HG02884 (cell line): ENCODE results near the gene CDH3.

ENCODE experiments used
- ATAC-seq: cut with Tn5 transposase; IDR thresholded peaks from one replicate; pipeline ENCODE4 v1.9.1; 2021; ENCODE audit warnings: mild to moderate bottlenecking, moderate library complexity; ENCODE audit not compliant: unreplicated experiment

The CDH3 gene

DNA sequence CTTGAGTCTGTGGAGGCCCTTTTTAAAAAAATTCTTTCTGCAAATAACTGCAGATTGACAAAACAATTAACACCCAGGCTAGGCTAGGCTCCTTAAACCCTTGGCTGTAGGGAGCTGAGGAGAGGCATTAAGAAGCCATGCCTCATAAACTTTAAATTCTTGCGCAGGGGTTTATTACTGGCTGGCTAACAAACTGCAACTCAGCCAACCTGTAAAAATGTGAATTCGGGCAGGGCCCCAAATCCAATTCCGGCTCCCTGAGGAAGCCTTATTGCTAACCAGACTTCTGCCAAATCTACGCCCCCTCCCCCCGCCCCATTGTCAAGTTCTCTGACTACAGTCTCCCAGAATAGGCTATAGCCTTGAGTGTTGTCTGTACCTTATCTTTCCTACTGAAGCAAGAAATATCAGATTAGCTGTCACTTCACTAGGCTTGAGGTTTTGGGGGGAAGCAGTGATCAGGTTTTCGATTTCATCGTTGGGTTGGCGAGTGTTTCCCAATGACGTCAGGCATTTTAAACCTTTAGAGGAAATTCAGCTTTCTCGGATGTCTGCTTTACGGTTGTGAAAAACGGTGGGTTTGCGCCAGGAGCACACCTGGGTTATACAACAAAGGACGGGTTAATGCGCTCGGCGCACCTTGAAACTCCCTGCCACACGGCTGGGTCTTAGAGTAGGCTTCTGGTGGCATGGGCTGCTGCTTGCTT lies 2.0 kb downstream of the CDH3 start:
- ATAC-seq = no peak

- no peak for ATAC-seq
Observed at GRCh38 chr16:68651136-68651535, 6.0 kb downstream of the CDH3 start.

DNA sequence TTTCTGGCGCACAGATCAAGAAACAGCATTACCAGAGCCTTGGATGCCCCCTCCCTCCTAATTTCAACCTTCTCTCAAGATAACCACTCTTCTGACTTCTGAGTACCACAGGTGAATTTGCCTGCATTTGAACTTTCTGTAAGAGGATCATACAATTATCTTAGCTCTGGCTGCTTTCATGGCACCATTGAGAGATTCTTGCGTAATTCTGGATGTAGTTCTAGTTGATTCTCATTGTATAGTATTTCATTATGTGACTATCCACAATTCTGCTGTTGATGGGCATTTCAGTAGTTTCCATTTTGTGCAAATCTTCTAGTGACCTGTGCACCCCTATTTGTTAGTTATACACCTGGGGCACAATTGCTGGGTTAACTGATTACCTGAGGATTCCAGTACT lies 7.5 kb downstream of the CDH3 start:
- no peak for ATAC-seq

GRCh38 chr16:68655806-68656205 lies 10.7 kb downstream of the CDH3 start:
- ATAC-seq = no peak

GRCh38 chr16:68656751-68657150 lies 11.6 kb downstream of the CDH3 start:
- no peak for ATAC-seq

GRCh38 chr16:68658341-68658973 lies 13.3 kb downstream of the CDH3 start:
- no peak for ATAC-seq

DNA sequence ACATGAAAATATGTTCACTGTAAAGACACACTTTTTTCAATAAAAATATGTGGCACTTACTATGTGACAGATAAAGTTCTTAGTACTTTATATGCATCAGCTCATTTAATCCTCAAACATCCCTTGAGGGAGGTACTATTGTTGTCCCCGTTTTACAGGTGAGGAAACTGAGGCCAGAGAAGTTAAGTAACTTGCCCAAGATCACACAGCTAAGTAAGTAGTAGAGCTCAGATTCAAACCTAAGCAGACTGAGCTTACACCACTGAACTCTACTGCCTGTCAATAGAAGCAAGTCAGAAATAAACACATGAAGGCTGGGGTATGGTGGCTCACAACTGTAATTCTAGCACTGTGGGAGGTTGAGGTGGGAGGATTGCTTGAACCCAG lies 13.9 kb downstream of the CDH3 start:
- no peak for ATAC-seq

GRCh38 chr16:68659412-68660358 lies 14.6 kb downstream of the CDH3 start:
- ATAC-seq = no peak

GRCh38 chr16:68660359-68660795 lies 15.3 kb downstream of the CDH3 start:
- ATAC-seq = no peak

DNA sequence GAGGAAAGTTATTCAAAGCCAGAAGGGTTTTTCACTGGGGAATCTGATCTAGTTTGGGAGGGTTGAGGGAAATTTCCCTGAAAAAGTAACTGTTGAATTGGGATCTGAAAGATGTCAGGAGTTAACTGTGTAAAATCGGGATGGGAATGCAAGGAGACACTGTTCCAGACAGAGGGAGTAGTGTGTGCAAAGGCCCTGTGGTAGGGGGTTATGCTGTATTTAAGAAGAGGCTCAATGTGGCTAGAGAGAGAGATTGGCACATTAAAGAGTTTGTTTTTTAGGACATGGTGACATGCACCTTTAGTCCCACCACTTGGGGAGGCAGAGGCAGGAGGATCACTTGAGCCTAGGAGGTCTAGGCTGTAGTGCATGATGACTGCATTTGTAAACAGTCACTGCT lies 16.9 kb downstream of the CDH3 start:
- ATAC-seq = no peak

DNA sequence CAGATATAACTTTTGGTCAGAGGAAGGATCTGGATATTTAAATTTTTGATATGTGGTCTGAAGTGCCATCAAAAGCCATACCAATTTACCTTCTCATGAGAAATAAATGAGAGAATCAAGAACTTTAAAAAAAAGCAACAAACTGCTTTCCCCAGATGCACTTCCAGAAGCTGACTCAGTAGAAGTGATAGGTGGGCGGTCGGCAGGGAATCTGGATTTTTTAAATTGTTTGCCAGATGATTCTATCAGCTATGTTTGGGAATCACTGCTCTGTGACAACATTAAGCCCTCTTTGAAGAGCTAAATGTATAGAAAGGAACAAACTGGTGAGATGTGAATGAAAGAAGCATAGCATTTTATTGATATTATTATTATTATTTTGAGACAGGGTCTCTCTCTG lies 19.2 kb downstream of the CDH3 start:
- no peak for ATAC-seq

DNA sequence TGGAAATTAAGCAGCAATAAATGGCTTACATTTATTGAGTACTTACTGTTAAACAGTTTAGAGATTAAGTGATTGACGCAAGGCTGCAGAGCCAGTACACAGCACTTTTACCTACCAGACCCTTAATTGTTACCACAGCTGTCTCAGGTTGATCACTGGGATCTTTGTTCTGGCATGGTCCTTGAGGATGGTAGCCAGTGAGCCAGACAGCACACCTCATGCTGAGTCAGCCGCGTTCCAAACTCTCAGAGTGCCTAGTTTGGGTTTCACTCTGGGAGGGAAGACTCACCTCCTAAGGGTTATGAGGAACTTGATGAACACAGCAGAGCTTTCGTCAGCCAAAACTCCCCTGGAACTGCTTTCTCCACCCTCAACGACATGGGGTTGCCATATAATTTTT lies 20.4 kb downstream of the CDH3 start:
- ATAC-seq = no peak

DNA sequence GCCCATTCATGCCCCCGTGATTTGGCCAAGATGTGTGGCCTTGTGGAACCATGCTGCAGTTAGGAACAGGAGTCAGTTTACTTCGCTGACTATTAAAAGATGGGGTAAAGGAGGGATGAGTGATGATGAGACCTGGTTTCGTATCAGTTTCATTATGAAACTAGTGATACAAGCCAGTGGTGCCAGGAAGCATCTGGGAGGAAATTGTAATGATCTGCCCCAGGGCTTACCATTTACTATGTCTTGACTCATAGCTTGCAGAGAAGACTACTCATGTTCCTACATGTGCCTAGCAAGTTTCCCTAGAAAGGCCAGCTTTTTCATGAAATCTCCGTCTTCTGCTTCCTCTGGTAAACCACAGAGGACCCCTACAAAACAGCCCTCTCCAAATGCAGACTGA lies 23.2 kb downstream of the CDH3 start:
- no peak for ATAC-seq

GRCh38 chr16:68676113-68676860 lies 31.2 kb downstream of the CDH3 start:
- ATAC-seq = no peak

DNA sequence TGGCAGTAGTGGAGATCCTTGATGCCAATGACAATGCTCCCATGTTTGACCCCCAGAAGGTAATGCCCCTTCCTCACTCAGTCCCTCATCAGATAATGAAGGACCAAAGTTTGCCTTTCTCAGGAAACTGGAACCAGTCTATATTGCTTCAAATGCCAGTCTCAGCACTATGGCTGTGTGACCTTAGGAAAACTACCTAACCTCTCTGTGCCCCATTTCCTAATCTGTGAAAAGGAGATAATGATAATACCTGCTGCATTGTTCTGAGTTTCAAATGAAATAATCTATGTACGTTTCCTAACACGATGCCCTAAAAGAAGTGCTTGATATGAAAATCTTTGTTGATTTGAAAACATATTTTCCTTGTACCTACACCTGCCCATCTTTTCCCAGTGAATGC lies 35.9 kb downstream of the CDH3 start:
- no peak for ATAC-seq

DNA sequence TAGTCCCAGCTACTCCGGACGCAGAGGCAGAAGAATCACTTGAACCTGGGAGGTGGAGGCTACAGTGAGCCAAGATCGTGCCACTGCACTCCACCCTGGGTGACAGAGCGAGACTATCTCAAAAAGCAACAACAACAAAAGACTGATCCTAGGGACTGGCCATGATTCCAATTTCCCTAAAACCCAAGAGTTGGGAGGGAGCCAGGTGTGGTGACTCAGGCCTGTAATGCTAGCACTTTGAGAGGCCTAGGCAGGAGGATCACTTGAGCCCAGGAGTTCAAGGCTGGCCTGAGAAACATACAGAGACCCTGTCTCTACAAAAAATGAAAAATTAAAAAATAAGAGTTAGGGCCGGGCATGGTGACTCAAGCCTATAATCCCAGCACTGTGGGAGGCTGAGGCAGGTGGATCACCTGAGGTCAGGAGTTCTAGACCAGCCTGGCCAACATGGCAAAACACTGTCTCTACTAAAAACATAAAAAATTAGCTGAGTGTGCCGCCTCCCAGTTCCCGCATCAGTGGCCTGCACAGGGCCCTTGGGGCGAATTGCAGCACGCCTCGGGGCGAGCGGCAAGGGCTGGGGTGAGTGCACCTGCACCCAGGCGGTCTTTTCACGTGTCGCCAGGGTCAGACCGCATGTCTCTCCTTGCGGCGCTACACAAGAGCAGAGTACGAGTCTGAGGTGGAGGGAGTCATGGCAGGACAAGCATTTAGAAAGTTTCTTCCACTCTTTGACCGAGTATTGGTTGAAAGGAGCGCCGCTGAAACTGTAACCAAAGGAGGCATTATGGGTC lies 40.8 kb downstream of the CDH3 start:
- ATAC-seq = no peak

- ATAC-seq = no peak
Observed at GRCh38 chr16:68686905-68687304, 41.8 kb downstream of the CDH3 start.

DNA sequence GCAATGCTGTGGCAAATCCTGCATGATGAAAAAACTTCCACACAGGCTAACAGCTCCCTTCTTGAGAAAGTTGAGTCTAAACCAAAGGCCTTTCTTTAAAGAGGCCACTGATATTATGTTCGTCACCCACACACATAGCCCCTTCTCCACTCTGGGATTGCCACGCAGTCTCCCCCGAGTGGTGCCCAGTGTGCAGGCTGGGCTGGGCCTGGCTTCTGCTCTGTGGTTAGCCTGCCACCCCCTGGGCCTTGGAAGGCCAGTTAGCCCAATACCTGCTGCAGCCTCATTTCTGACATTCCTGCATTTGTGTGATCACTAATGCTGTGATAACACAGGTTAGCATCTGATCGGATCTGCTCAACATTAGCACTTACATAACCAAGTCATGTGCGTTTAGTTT lies 44.8 kb downstream of the CDH3 start:
- ATAC-seq = no peak

- no peak for ATAC-seq
Observed at GRCh38 chr16:68695575-68695974, 50.5 kb downstream of the CDH3 start.

GRCh38 chr16:68696514-68696913 lies 51.4 kb downstream of the CDH3 start:
- no peak for ATAC-seq
